NCI-H1105 (cell line): ENCODE results near the gene GOLIM4.
"Not testable (repeated sequence)": the region's sequence is repeated elsewhere in the genome, so short reads cannot be mapped to it uniquely, and the experiment has no call there.

Source experiments
- DNase-seq: peaks from one replicate; lab custom pipeline; 2025; lab: John Stamatoyannopoulos, UW

GOLIM4 gene

DNA sequence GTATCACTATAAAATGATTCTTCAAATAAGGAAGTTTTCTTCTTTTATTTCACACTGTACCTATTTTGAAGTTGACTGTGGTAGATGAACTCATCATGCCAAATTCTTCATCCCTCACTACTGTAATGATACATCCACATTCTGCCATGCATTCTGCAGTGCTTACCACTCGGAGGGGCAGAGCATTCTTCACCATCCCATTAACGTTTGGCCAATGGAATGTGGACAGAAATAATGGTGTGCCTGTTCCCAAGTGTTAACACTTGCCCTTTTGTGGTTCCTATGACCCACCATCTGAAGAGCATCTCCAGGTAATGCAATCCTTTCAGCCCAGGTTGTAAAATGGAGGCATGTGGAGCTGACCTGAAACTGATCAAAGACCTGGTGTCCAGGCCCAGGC lies 18.6 kb downstream of the GOLIM4 start:
- no peak for DNase-seq

DNA sequence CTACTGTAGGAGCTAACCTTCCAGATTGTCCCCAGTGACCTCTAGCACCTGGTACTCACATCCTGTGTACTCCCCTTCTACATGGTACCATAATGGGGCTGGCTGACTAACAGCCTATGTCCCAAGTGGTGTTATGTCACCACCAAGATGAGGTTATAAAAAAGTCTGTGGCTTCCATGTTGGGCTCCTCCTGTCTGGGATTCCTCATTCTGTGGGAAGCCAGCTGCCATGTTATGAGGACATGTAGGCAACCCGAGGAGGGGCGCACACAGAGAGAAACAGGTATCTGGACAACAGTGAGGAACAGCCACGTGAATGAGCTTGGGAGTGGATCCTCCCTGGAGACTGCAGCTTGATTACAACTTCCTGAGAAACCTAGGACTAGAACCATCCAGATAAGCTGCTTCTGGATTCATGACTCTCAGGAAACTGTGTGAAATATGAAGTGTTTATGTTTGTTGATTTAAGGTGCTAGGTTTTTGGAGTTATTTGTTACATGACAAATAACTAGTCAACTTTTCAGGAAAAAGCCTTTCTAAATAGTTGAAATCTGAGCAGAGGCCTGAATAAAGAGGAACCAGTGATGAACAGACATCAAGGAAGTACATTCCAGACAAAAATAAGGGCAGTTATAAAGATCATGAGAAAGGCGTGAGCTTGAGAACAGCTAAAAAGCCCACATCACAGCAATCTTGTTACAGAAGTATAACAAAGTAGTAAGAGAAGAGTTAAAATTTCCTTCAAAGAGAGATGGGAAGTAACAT lies 21.7 kb downstream of the GOLIM4 start:
- DNase-seq: no peak

DNA sequence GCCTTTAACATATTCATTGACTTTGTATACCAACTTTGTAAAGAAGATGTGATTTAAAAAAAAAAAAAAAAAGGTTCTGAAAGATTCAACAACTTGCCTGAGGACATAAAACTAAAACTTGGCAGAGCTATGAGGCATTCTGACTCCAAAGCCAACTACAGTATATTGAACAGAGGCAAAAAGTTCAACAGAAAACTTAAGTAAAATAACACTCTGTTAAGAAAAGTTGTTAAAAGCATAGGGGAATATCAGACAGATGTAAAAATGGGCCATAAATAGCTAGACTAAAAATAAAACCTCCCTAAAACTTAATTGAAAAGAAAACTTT lies 23.4 kb downstream of the GOLIM4 start:
- no peak for DNase-seq

DNA sequence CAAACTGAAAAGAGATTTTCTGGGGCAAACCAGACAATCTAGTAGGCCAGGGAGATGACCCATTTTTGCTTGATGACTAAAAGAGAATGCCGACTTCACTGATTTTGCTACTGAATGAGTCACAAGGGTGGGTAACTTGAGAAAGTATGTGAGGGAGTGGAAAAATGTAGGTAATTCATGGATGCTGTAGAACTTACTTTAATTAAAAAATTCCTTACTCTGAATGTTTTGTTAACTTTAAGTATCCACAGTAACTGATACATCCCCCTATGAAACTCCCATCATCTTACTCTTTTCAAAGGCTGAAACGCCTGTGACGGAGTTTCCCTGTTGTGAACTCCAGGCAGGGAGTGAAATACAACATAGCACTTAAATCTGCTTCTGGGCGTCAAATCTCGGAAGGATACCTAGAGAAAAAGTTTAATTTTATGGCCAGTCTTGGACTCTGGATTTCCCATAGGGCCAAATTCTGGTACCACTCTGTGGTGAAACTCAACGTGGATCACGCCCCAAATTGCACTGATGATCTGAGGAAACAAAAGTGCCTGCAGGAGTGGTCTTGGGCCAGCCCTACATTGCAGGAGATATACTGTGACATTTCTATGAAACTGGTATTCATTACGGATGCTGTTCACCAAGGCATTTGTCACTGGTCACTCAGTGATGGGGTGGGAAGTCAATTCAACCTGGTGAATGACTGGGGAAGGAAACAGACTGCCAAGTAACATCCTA lies 24.0 kb downstream of the GOLIM4 start:
- DNase-seq: no peak

DNA sequence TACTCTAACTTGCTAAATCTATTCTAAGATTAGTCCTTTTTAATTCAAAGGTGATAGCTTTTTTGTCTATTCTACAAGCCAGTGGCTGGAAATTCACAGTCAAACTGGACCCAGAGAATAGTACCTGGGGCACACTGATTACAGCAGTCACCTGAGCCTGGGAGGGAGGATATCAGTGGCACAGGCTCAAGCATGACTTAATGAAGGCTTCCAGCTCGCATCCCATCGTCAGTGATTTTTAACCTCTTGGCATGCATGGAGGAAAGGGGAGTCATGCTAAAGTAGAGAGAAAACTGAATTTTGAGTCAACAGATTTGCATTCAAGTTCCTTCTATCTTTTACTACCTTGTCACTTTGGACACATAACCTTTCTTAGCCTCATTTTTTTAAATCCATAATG lies 24.8 kb downstream of the GOLIM4 start:
- no peak for DNase-seq

DNA sequence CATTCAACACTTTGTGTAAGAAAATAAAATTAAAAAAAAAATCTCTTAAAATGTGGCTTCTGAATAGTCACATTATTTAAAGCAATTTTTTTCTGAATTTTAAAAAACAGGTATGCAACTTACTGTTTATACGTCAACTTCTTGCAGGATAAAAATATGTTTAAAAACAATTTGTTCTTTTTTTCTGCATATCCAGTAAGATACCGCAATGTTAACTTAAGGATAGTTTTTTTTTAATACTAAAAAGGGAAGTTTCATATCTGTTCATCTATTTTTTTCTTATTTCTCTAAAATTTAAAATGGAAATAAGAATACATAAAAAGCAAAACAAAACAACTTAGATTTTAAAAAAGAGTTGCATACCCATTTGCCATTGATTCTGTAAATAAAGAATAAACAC lies 27.4 kb downstream of the GOLIM4 start:
- DNase-seq: no peak

DNA sequence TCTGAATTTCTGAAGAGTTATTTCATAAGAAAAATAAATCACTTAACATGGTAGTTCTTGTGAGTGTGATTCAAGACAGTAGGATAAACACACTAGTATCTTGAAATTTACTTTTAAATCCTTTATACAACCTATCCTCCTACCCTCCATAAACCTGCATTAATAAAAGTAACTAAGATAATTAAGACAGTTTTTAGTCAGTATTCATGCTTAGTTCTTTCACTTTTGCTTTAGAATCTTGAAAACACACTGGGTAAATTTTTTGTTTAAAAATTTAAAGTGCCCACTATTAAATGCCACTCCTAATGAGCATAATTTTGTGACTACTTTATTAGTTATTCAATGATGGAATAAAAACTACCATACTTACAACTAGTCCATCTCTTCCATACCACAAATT lies 28.8 kb downstream of the GOLIM4 start:
- DNase-seq: no peak

DNA sequence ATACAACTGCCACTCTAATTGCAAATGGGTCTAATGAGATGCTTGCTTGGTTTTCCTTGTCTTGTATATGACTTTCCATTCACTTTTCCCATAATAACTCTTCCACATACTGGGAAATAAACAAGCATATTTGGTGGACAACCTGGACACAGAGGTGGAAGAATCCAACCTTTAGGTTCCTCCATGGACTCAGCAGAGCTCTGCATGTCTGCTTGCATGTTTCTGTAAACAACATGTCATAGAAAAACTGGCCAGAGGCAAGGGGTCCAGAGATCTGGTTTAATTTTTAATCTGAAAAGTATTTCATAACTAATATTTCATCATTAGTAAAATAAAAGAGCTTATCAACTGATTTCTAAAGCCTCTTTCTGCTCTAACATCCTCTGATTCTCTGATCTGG lies 30.2 kb downstream of the GOLIM4 start:
- no peak for DNase-seq

DNA sequence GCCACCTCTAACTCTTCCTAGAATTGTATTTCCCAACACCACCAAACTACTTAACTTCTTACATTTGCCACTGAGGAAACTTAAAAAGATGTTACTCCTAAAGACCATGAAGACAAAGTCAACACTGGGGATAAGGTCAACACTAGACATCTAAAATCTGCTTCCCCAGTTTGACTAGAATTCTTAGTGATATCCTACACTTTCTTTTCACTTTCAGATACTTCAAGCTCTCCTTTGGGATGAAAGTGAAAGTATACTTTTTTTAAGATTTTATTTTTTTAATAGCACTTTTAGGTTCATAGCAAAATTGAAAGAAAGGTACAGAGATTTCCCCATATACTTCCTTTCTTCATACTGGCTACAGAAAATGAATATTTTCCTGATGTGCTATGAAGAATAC lies 32.6 kb downstream of the GOLIM4 start:
- DNase-seq: no peak

DNA sequence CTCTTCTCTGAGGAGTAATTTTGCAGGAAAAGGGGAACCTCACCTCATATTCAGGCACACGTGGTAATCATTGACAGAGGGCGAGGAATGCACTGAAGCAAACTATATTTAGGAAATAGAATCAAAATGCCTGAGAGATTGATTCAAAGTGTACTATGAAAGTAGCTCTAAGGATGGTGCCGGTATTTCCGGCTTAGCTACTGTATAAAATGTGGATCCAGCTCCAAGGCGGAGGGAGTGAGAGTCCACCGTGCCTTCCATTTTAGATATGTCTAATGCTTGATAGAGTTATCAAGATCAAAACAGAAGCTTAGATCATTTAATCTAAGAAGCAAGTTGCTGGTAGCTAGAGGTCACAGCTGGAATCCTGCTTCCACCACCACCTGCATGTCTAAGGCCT lies 33.0 kb downstream of the GOLIM4 start:
- DNase-seq: no peak

DNA sequence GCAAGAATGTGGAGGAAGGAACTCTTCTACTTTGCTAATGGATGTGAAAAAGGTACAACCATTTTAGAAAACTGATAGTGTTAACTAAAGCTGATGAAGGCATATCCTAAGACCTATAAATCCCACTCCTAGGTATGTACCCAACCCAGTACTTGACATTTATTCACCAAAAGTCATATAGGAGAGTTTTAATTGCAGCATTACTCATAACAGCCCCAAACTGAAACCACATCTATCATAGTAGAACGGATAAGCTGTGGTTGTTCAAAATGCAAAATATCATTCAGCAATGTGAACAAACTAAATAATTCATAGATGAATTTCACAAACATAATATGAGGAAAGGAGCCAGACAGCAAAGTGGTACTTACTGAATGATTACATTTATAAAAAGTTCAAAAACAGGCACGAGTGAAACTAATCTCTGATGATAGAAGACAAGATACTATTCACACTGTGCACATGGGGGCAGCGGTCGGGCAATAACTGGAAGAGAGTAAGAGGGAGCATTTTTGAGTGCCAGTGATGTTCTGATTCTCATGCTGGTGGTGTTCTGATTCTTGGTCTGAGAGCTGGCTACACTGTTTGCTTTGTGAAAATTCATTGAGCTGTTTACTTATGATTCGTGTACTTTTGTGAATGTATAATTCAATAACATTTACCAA lies 34.3 kb downstream of the GOLIM4 start:
- no peak for DNase-seq

DNA sequence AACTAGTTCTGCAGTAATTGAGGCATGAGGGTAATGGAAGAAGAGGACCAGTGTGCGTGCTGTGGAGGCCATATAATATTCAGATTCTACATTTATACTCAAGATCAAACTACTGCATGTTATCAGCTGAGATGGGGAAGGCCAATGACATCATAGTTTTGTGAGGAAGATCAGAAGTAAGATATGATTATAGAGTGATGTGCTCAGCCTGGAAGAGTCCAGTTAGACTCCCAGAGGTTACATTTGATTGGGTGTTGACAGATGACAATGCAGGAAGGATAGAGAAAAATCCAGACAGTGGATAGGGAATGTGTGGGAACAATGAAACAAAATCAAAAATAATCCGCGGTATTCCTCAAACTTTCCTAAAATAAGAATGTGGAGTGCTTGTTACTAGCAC lies 35.4 kb downstream of the GOLIM4 start:
- DNase-seq: no peak

DNA sequence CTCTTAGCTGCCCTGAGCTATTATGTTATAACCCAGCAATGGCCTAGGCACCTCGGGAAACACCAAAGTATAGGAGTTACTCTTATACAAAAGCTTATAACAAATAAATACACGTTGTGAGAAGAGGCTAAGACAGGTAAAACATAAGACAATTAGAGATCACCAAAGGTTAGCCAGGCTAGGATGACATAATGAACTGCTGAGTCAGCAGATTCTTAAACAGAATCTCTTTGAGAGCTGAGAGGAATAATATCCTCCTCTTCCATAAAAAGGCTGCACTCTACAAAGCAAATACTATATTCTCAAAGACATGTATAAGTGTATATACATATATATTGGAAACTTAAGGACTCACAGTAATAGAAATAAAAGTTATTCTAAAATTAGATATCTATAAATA lies 37.2 kb downstream of the GOLIM4 start:
- no peak for DNase-seq

DNA sequence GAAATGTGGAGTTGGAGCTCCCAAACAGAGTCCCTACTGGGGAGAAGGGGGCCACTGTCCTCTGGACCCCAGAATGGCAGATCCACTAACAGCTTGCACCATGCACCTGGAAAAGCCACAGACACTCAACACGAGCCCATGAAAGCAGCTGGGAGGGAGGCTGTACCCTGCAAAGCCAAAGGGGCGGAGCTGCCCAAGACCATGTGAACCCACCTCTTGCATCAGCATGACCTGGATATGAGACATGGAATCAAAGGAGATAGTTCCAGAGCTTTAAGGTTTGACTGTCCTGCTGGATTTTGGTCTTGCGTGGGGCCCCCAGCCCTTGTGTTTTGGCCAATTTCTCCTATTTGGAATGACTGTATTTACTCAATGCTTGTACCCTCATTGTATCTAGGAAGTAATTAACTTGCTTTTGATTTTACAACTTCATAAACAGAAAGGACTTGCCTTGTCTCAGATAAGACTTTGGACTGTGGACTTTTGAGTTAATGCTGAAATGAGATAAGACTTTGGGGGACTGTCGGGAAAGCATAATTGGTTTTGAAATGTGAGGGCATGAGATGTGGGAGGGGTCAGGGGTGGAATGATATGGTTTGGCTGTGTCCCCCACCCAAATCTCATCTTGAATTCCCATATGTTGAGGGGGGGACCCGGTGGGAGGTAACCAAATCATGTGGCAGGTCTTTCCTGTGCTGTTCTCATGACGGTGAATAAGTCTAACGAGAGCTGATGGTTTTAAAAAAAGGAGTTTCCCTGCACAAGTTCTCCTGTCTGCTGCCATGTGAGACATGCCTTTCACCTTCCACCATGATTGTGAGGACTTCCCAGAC lies 39.1 kb downstream of the GOLIM4 start:
- DNase-seq: not testable (repeated sequence)

DNA sequence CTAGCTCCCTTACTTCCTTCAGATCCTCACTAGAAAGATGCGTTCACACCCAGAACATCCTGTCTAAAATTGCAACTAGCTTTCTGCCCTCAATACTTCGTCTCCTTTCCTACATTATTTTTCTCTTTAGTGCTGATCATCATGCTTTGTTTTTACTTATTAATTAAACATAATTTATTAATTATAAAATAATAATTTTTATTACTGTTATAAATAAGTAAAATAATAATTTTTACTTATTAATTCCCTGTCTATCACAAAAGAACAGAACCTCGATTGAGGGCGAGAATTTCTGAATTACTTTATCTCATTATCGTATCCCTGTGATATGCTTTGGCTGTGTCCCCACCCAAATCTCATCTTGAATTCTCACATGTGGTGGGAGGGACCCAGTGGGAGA lies 41.3 kb downstream of the GOLIM4 start:
- DNase-seq: no peak

DNA sequence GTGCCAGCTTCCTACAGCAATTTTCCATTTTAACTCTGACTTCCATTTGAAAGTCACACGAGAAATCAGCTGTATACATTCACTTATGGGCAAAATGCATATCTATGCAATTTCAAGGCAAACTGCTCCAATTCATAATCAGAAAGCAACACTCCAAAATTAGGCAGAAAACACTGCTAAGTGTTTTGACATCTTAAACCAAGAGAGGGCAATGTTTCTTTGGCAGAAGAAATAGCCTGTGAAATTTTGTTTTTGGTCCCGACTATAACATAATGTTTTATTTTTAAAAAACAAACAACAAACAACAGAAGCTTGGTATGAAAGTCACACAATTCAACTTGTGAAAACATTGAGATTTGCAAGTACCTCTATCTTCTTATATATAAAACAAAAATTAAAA lies 42.6 kb downstream of the GOLIM4 start:
- no peak for DNase-seq

DNA sequence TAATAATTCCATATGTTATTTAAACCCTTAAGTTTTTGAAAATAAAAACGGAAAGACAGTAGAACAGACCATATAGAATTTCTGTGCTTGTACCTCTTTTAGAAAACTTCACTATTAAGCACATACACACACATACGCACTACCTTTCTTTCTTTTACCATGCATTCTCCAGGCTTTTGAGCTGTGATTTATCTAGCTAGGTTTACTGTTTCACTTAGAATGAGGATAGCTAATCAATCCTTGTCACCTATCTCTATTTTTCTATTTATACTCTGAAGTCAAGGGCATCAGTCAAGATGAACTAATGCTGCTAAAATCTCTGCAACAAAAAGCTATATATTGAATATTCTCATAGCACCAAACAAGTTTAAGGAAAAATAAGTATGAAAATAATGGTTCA lies 43.2 kb downstream of the GOLIM4 start:
- no peak for DNase-seq

DNA sequence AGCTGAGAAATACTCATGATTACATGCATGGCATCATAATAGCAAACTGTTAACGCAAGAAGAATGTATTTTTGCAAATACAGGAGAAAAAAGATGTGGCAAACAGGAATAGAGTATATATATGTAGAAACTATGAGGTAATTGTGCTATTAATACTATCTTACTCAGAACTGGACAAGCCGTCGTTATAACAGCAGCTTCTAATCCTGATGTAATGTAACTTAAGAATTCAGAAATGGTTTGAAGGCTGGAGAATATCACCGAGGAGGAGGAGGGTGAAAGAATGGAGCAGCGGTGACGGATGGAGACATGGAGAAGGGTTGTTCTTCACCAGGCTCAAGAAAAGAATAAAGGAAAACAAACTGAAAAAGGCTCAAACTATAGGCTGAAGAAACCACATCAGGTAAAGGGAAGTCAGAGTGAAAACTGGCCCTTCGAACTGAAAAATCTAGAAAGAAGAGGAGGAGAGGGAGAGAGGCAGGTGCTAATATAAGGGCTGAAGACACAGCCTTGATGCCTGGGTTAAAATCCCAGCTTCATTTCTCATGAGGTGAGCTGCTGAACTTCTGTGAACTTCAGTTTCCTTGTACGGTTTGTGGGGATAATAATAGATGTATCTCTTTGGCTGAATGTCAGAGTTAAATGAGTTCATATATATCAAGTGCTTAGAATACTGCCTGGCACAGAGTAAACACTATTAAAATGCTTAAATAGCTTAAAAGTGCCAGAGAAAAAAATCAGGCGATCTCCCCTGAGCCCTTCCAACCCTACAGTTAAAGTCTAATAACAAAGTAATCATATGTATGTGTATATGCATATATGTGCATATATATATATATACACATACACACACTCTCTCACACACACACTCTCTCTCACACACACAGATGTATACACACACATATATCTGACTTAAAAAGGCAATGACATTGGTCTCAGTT lies 43.9 kb downstream of the GOLIM4 start:
- no peak for DNase-seq

DNA sequence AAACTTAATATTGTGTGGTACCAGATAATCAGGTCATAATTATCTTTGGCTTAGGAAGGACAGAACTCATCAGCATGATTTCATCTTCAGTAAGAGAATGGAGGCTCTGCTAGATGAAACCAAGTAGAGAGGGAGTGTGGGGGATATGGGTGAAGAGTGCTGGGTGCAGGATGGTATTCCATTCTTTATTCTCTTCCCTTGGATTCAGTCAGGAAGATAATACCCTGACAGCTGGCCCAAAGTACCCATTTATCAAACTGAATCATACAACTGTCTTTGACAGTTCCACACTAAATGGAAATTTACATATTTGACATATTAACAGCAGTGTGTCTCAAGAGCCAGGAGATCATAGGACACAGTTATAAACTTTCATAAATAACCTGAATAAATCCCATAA lies 44.7 kb downstream of the GOLIM4 start:
- no peak for DNase-seq

DNA sequence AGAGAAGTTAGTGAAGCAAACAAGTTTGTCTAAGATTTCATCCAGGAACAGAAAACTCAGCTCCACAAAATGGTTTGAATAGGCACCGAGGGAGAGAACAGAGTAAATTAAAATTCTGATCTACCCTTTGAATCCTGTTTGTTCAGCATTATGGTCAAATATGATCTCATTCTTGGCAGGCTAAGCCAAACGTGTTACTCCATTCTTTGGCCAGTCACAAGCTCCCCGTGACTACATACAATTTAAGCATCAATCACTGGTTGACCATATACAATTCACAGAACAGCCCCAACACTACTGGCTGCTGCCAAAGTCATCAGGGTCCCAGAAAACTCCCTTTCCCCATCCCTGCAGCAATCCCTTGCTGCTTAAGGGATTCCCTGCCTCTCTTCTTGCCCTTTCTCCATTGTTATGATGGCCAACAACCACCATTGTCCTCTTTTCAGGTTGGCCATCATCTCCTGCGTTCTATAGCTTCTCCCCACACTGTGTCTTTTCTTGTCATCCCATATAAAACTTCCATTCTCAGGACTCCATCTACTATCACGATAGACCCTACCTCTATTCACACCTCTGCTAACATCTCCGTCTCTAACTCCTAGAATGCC lies 46.3 kb downstream of the GOLIM4 start:
- DNase-seq: no peak
